Adrenal gland (tissue), 12 donors: Measurements from ENCODE around the gene LEKR1. TPM values are rescaled to one million over a fixed set of nuclear protein-coding genes. Genes with fewer than 3 reads are reported as not detected.

ENCODE experiments used
- DNase-seq, 7 donors: peaks; one replicate each; pipeline ENCODE4 v3.0.0-alpha.2; 2019 to 2020
- H3K27ac ChIP-seq, 5 donors: fragments of 200-600 bp; sonication (generic) in 4 of 5; 1 replicate in 3 of 5; 2 replicates in 2 of 5; pipeline versions ENCODE4 v1.5.1 to v1.8.0; 2016 to 2020; ENCODE audit warnings: mild to moderate bottlenecking in 1 of 5
- H3K27me3 ChIP-seq: fragments of 200-600 bp; 2 replicates; pipeline ENCODE4 v1.8.0; 2021
- H3K36me3 ChIP-seq, 2 donors: fragments of 200-600 bp; replicated peaks in 1 of 2; 1 replicate in 1 of 2; 2 replicates in 1 of 2; pipeline versions ENCODE4 v1.5.1 to v1.8.0; 2018 to 2022
- H3K4me1 ChIP-seq, 2 donors: fragments of 200-600 bp; replicated peaks in 1 of 2; 1 replicate in 1 of 2; 2 replicates in 1 of 2; pipeline versions ENCODE4 v1.5.1 to v1.8.0; 2018 to 2021
- H3K4me3 ChIP-seq, 4 donors: fragments of 200-600 bp; sonication (generic) in 3 of 4; one replicate each; pipeline ENCODE4 v1.5.1; 2016 to 2018
- H3K9me3 ChIP-seq, 3 donors: fragments of 200-600 bp; sonication (generic) in 1 of 3; replicated peaks in 1 of 3; 1 replicate in 2 of 3; 2 replicates in 1 of 3; pipeline versions ENCODE4 v1.5.1 to v1.8.0; 2016 to 2021
- POLR2A ChIP-seq, 2 donors: fragments of 450-650 bp; IDR thresholded peaks; one replicate each; pipeline ENCODE4 v1.6.1; 2017; ENCODE audit warnings: antibody characterized with exemption in 2 of 2, mild to moderate bottlenecking in 2 of 2, moderate library complexity in 1 of 2
- WGBS, 4 donors: extraction: QIAGEN DNeasy Blood & Tissue Kit in 2 of 4; methylation state at CpG; one replicate each; pipeline versions ENCODE4 v1.1.5 to v1.1.7; 2013 to 2017; 5-methylcytosine and 5-hydroxymethylcytosine counted together
- intact Hi-C, 2 donors: fragments of 100-400 bp; cut with DNase I; formaldehyde crosslinking; loops; one replicate each; pipeline versions ENCODE4 v1.14.1 to v1.15.0; 2022 to 2023
- polyA plus RNA-seq, 3 donors: library from polyadenylated mRNA; stranded (reverse); fragments of 200-250 nt in 2 of 3; fragments of 350-450 nt in 1 of 3; fragmentation: Illumina TruSeq in 1 of 3; extraction: RNeasy Lipid Tissue Mini Kit (QIAGEN cat#74804) in 1 of 3; gene quantifications; one replicate each; pipeline ENCODE4 v1.2.3, GENCODE V29; 2013 to 2014
- total RNA-seq, 9 donors: library from RNA; depleted of rRNA in 4 of 9; stranded (reverse); fragments of >200 nt in 4 of 9; fragments of 120-200 nt in 1 of 9; fragmentation: NEBNext Ultra II Directional in 1 of 9; extraction: Animal tissue kit (Norgen Biotek cat#: 25700) in 1 of 9; gene quantifications; one replicate each; pipeline versions ENCODE4 v1.1.0 to v1.2.4, GENCODE V29; 2013 to 2023
- TF ChIP-seq, protein P1 (sequence below), 6 experiments: fragments of 450-650 bp in 4 of 6; fragments of 200-600 bp in 2 of 6; sonication (generic) in 1 of 6; IDR thresholded peaks; 1 replicate in 5 of 6; 2 replicates in 1 of 6; pipeline versions ENCODE4 v1.5.1 to v1.8.0; 2016 to 2021; ENCODE audit warnings: antibody characterized with exemption in 6 of 6, mild to moderate bottlenecking in 2 of 6, moderate library complexity in 1 of 6
- donor health status: healthy with polysubstance abuse.
- donor health status: Bipolar disorder and iron deficiency.
- donor health status: DM: yes; HTN: yes; CAD: no.
- donor health status: DM: no; HTN: no; CAD: no.
- donor health status: DM: no; HTN: no; CAD: no.
- donor health status: DM: yes; HTN: yes; CAD: no.

Gene LEKR1
- total and polyA plus RNA-seq, 12 donors = 0.28 to 2.3 (median 1.5) TPM

GRCh38 chr3:156792945-156793344 lies 33.2 kb upstream of the LEKR1 start:
- H3K36me3 ChIP-seq = no peaks in the 10 kb centered on the region
- WGBS, 4 donors = 76 to 90% (median 80%) methylated on average over 2 of the region's 2 CpGs

GRCh38 chr3:156793400-156793799 lies 32.8 kb upstream of the LEKR1 start:
- H3K9me3 ChIP-seq = no peaks in the 10 kb centered on the region
- peaks cover 0 to 9% of the 10 kb centered on the region in 2 donors for H3K4me1 ChIP-seq
- no peak for DNase-seq
- H3K27ac ChIP-seq = no peak overlapping the region
- no peaks in the 10 kb centered on the region for H3K36me3 ChIP-seq
- intact Hi-C loops = no loop called here
- no peaks in the 10 kb centered on the region for H3K27me3 ChIP-seq
- TF ChIP-seq, protein P1, sequence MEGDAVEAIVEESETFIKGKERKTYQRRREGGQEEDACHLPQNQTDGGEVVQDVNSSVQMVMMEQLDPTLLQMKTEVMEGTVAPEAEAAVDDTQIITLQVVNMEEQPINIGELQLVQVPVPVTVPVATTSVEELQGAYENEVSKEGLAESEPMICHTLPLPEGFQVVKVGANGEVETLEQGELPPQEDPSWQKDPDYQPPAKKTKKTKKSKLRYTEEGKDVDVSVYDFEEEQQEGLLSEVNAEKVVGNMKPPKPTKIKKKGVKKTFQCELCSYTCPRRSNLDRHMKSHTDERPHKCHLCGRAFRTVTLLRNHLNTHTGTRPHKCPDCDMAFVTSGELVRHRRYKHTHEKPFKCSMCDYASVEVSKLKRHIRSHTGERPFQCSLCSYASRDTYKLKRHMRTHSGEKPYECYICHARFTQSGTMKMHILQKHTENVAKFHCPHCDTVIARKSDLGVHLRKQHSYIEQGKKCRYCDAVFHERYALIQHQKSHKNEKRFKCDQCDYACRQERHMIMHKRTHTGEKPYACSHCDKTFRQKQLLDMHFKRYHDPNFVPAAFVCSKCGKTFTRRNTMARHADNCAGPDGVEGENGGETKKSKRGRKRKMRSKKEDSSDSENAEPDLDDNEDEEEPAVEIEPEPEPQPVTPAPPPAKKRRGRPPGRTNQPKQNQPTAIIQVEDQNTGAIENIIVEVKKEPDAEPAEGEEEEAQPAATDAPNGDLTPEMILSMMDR (IDR thresholded peaks at IDR 0.05) = no peak
- no peak for TF ChIP-seq POLR2A (IDR thresholded peaks at IDR 0.05)
- no peak overlapping the region for H3K4me3 ChIP-seq
- 63 to 73% (median 73%) methylated on average over 1 of the region's 1 CpG for WGBS, 4 donors

More at GRCh38 chr3:156792945-156793344, 33.2 kb upstream of the LEKR1 start:
- intact Hi-C loops = no loop called here
- Histone ChIP-seq H3K27ac (no peak overlapping the region), H3K4me3 (no peak overlapping the region), H3K4me1 (peaks cover 0 to 13% of the 10 kb centered on the region in 2 donors), H3K27me3 (no peaks in the 10 kb centered on the region), H3K9me3 (no peaks in the 10 kb centered on the region)
- no peak for TF ChIP-seq POLR2A (IDR thresholded peaks at IDR 0.05)
- TF ChIP-seq, protein P1 (IDR thresholded peaks at IDR 0.05) = no peak
- DNase-seq = peak in 2 of 7 donors; percentile 7 to 17

GRCh38 chr3:156793851-156794250 lies 32.3 kb upstream of the LEKR1 start:
- Histone ChIP-seq H3K9me3 (no peaks in the 10 kb centered on the region), H3K4me3 (no peak overlapping the region), H3K36me3 (no peaks in the 10 kb centered on the region), H3K4me1 (peaks cover 0 to 4% of the 10 kb centered on the region in 2 donors), H3K27ac (no peak overlapping the region), H3K27me3 (no peaks in the 10 kb centered on the region)
- no peak for DNase-seq
- intact Hi-C loops = no loop called here
- no peak for TF ChIP-seq POLR2A (IDR thresholded peaks at IDR 0.05)
- TF ChIP-seq, protein P1 (IDR thresholded peaks at IDR 0.05) = no peak
- WGBS, 4 donors = 91 to 94% (median 94%) methylated on average over 2 of the region's 2 CpGs

DNA sequence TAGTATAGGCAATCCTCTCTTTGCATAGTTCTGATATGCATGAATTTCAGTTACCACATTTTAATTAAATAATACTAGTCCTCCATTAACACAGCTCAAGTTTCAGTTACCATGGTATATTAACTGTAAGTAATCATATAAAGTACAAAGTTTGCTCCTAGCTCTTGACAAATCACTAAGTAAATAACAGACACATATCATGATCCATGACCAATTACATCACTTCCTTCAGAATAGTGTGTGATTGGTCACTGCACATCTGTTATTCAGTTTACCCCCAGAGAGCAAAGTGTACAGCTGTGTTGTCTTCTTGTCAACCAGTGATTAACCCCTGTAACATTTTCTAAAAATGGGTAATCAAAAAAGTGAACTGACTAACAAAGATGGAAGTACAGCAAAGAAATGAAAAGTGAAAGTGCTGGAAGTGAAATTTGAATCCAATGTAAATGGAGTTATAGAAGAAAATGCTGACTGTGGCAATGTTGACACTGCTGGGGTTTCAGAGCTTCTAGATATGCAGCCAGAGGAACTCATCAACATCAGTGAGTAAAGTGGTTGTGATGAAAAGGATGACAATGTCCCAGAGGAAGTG lies 30.2 kb upstream of the LEKR1 start:
- H3K4me3 ChIP-seq = no peak overlapping the region
- H3K9me3 ChIP-seq = no peaks in the 10 kb centered on the region
- intact Hi-C loops = no loop called here
- no peaks in the 10 kb centered on the region for H3K27me3 ChIP-seq
- no peak for DNase-seq
- no peak for TF ChIP-seq POLR2A (IDR thresholded peaks at IDR 0.05)
- TF ChIP-seq, protein P1 (IDR thresholded peaks at IDR 0.05) = no peak
- no peak overlapping the region for H3K27ac ChIP-seq
- no peaks in the 10 kb centered on the region for H3K36me3 ChIP-seq
- no peaks in the 10 kb centered on the region for H3K4me1 ChIP-seq
